PC-3 (cell line): Measurements from ENCODE around the gene ZNF497.

Source experiments
- CTCF ChIP-seq: fragments of 300-600 bp; sonication (generic); conservative IDR thresholded peaks from 2 replicates; pipeline ENCODE4 v1.5.1; 2017; ENCODE audit warnings: antibody characterized with exemption, low read depth, mild to moderate bottlenecking, low read length
- EZH2 ChIP-seq: fragments of 300-600 bp; sonication (generic); IDR thresholded peaks from one replicate; pipeline ENCODE4 v1.6.1; 2017; ENCODE audit warnings: antibody characterized with exemption, mild to moderate bottlenecking, low read length; ENCODE audit not compliant: unreplicated experiment

GRCh38 chr19:58318297-58318696 is 44.3 kb downstream of the ZNF497 start:
- TF ChIP-seq EZH2: no peak
- no peak for TF ChIP-seq CTCF
